H9 (cell line): ENCODE data around the gene XCL2. TPM values are rescaled to one million over a fixed set of nuclear protein-coding genes. Genes with fewer than 3 reads are reported as not detected.

Experiments used
- DNase-seq: peaks from one replicate; pipeline ENCODE4 v3.0.0-alpha.2; 2017
- H2AFZ ChIP-seq: one replicate; pipeline ENCODE4 v1.6.1; 2013; ENCODE audit warnings: mild to moderate bottlenecking, low read length, control low read depth, moderate library complexity
- H2AK5ac ChIP-seq: 2 replicates; pipeline ENCODE4 v1.6.1; 2013; ENCODE audit warnings: low read length, control low read depth, mixed read lengths; ENCODE audit not compliant: insufficient read length
- H2BK120ac ChIP-seq: one replicate; pipeline ENCODE4 v1.6.1; 2013; ENCODE audit warnings: low read depth, mild to moderate bottlenecking, low read length, control low read depth, inconsistent platforms; ENCODE audit not compliant: poor library complexity, severe bottlenecking
- H2BK12ac ChIP-seq: 2 replicates; pipeline ENCODE4 v1.6.1; 2013; ENCODE audit warnings: low read length, control low read depth, mixed read lengths, low read depth; ENCODE audit not compliant: insufficient read length
- H2BK15ac ChIP-seq: 2 replicates; pipeline ENCODE4 v1.6.1; 2013; ENCODE audit warnings: low read depth, low read length, control low read depth
- H2BK20ac ChIP-seq: one replicate; pipeline ENCODE4 v1.6.1; 2013; ENCODE audit warnings: low read depth, mild to moderate bottlenecking, low read length, control low read depth, inconsistent platforms; ENCODE audit not compliant: poor library complexity, severe bottlenecking
- H2BK5ac ChIP-seq: 2 replicates; pipeline ENCODE4 v1.6.1; 2013; ENCODE audit warnings: low read length, control low read depth, mixed read lengths; ENCODE audit not compliant: insufficient read length
- H3K14ac ChIP-seq: 2 replicates; pipeline ENCODE4 v1.6.1; 2013; ENCODE audit warnings: low read length, control low read depth; ENCODE audit not compliant: insufficient read depth
- H3K18ac ChIP-seq: 2 replicates; pipeline ENCODE4 v1.6.1; 2013; ENCODE audit warnings: low read depth, mild to moderate bottlenecking, mixed read lengths, low read length, control low read depth; ENCODE audit not compliant: insufficient read length
- H3K23ac ChIP-seq: 2 replicates; pipeline ENCODE4 v1.6.1; 2013; ENCODE audit warnings: low read length, control low read depth, mixed read lengths, low read depth; ENCODE audit not compliant: insufficient read length
- H3K23me2 ChIP-seq: 2 replicates; pipeline ENCODE4 v1.6.1; 2013; ENCODE audit warnings: low read depth, mild to moderate bottlenecking, mixed read lengths, low read length, control low read depth; ENCODE audit not compliant: insufficient read length, poor library complexity, severe bottlenecking
- H3K27ac ChIP-seq: 2 replicates; pipeline ENCODE4 v1.5.1; 2013; ENCODE audit warnings: low read length, control low read depth, mixed read lengths, low read depth; ENCODE audit not compliant: insufficient read length
- H3K27me3 ChIP-seq: 2 replicates; pipeline ENCODE4 v1.6.1; 2013; ENCODE audit warnings: low read length, control low read depth, inconsistent platforms; ENCODE audit not compliant: insufficient read depth
- H3K4ac ChIP-seq: 2 replicates; pipeline ENCODE4 v1.6.1; 2013; ENCODE audit warnings: low read depth, mild to moderate bottlenecking, control low read depth, inconsistent platforms, low read length, moderate library complexity
- H3K4me1 ChIP-seq: 2 replicates; pipeline ENCODE4 v1.6.1; 2013; ENCODE audit warnings: low read length, control low read depth, inconsistent platforms; ENCODE audit not compliant: insufficient read depth
- H3K4me2 ChIP-seq: 2 replicates; pipeline ENCODE4 v1.6.1; 2013; ENCODE audit warnings: low read length, control low read depth, mixed read lengths; ENCODE audit not compliant: insufficient read length, insufficient read depth
- H3K56ac ChIP-seq: 2 replicates; pipeline ENCODE4 v1.6.1; 2013; ENCODE audit warnings: low read depth, mild to moderate bottlenecking, mixed read lengths, low read length, control low read depth; ENCODE audit not compliant: insufficient read length
- H3K79me1 ChIP-seq: 2 replicates; pipeline ENCODE4 v1.6.1; 2013; ENCODE audit warnings: low read depth, mild to moderate bottlenecking, moderate library complexity, low read length, control low read depth, inconsistent platforms; ENCODE audit not compliant: insufficient read depth, poor library complexity, severe bottlenecking
- H3K79me2 ChIP-seq: 2 replicates; pipeline ENCODE4 v1.6.1; 2013; ENCODE audit warnings: low read length, control low read depth, inconsistent platforms; ENCODE audit not compliant: insufficient read depth
- H3K9ac ChIP-seq: 2 replicates; pipeline ENCODE4 v1.6.1; 2013; ENCODE audit warnings: low read length, control low read depth, mixed read lengths; ENCODE audit not compliant: insufficient read length; ENCODE audit errors: extremely low read depth
- H3K9me3 ChIP-seq: one replicate; pipeline ENCODE4 v1.6.1; 2013; ENCODE audit warnings: low read depth, low read length, inconsistent platforms; ENCODE audit not compliant: control insufficient read depth
- H3T11ph ChIP-seq: one replicate; pipeline ENCODE4 v1.6.1; 2013; ENCODE audit warnings: mild to moderate bottlenecking, low read length, control low read depth, inconsistent platforms
- H4K20me1 ChIP-seq: one replicate; pipeline ENCODE4 v1.6.1; 2013; ENCODE audit not compliant: control insufficient read depth, insufficient read length, insufficient read depth
- H4K5ac ChIP-seq: 2 replicates; pipeline ENCODE4 v1.6.1; 2013; ENCODE audit warnings: low read depth, mild to moderate bottlenecking, mixed read lengths, low read length, control low read depth; ENCODE audit not compliant: insufficient read length
- H4K8ac ChIP-seq: replicated peaks from 2 replicates; pipeline ENCODE4 v1.6.1; 2013; ENCODE audit warnings: low read length, control low read depth, mixed read lengths, low read depth; ENCODE audit not compliant: insufficient read length
- H4K91ac ChIP-seq: 2 replicates; pipeline ENCODE4 v1.6.1; 2013; ENCODE audit warnings: low read depth, mild to moderate bottlenecking, moderate library complexity, mixed read lengths, low read length, control low read depth; ENCODE audit not compliant: insufficient read length
- H3K27ac Mint-ChIP-seq, 3 experiments: 2 replicates in 2 of 3; 3 replicates in 1 of 3; pipeline ENCODE4 v1.8.0; 2020 to 2021; ENCODE audit warnings: mixed read lengths in 3 of 3, mild to moderate bottlenecking in 1 of 3, moderate library complexity in 1 of 3
- H3K27me3 Mint-ChIP-seq: 2 replicates; pipeline ENCODE4 v1.8.0; 2021; ENCODE audit warnings: low read depth, mild to moderate bottlenecking, moderate library complexity, mixed read lengths
- H3K36me3 Mint-ChIP-seq, 3 experiments: 2 replicates in 2 of 3; 3 replicates in 1 of 3; pipeline ENCODE4 v1.8.0; 2020 to 2021; ENCODE audit warnings: low read depth in 3 of 3, mixed read lengths in 3 of 3; ENCODE audit not compliant: insufficient read depth in 1 of 3
- H3K4me1 Mint-ChIP-seq, 2 experiments: 2 replicates each; pipeline ENCODE4 v1.8.0; 2020; ENCODE audit warnings: mixed read lengths in 2 of 2
- H3K4me3 Mint-ChIP-seq, 2 experiments: 2 replicates in 1 of 2; 3 replicates in 1 of 2; pipeline ENCODE4 v1.8.0; 2020 to 2021; ENCODE audit warnings: mild to moderate bottlenecking in 2 of 2, mixed read lengths in 2 of 2, moderate library complexity in 1 of 2
- H3K9me3 Mint-ChIP-seq, 2 experiments: 2 replicates in 1 of 2; 3 replicates in 1 of 2; pipeline ENCODE4 v1.8.0; 2020; ENCODE audit warnings: mild to moderate bottlenecking in 2 of 2, mixed read lengths in 2 of 2, moderate library complexity in 1 of 2
- WGBS: extraction: QIAGEN DNeasy Blood & Tissue Kit; methylation state at CpG from one replicate; pipeline ENCODE4 v1.1.7; 2013; ENCODE audit warnings: missing lambda C conversion rate, low lambda C conversion rate, mixed read lengths; ENCODE audit not compliant: insufficient read length; ENCODE audit errors: extremely low coverage; 5-methylcytosine and 5-hydroxymethylcytosine counted together
- total RNA-seq: library from RNA; stranded (reverse); gene quantifications from 2 replicates; pipeline ENCODE4 v1.2.1, GENCODE V29; 2021
- TF ChIP-seq, protein P1 (sequence below): fragments of 200-600 bp; sonication (generic); conservative IDR thresholded peaks from 3 replicates; pipeline ENCODE4 v1.8.0; 2021; ENCODE audit warnings: antibody characterized with exemption, mild to moderate bottlenecking

The XCL2 gene
- total RNA-seq, 1 experiment from 2014 or later, result not detected

DNA sequence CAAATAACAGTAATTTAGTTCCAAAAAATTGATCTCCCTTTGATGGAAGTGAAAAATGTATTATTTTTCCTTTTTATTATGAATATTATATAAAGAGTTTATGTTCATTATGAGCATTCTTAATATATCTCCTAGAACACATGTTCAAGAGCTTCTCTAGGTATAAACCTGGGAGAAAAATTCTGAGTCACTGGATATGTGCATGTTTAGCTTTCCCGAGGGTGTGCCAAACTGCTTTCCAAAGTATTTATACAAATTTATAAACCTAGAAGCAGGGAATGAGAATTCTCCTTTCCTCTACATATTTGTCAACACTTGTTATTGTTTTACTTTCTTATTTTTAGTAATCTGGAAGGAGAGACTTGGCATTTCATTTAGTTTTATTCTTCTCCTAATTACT, 25.0 kb downstream of the XCL2 start:
- H3K79me1 ChIP-seq, result no peaks in the 10 kb centered on the region
- H2AK5ac ChIP-seq, result no peak overlapping the region
- Mint-ChIP-seq H3K36me3 (peaks cover 4 to 12% (median 5%) of the 10 kb centered on the region in 3 experiments), H3K4me3 (no peak overlapping the region), H3K9me3 (peaks cover 6% of the 10 kb centered on the region in 2 experiments), H3K27me3 (no peaks in the 10 kb centered on the region), H3K4me1 (peaks cover 8 to 13% of the 10 kb centered on the region in 2 experiments), H3K27ac (no peak overlapping the region)
- H4K8ac ChIP-seq, result no peak overlapping the region
- no peak overlapping the region for H2BK5ac ChIP-seq
- no peaks in the 10 kb centered on the region for H3K27me3 ChIP-seq
- no peak overlapping the region for H2AFZ ChIP-seq
- H3K23ac ChIP-seq, result no peak overlapping the region
- H2BK12ac ChIP-seq, result no peak overlapping the region
- no peak overlapping the region for H3K9ac ChIP-seq
- H4K20me1 ChIP-seq, result no peaks in the 10 kb centered on the region
- no peak overlapping the region for H3T11ph ChIP-seq
- H2BK20ac ChIP-seq, result no peak overlapping the region
- no peak overlapping the region for H3K18ac ChIP-seq
- H4K5ac ChIP-seq, result no peak overlapping the region
- H4K91ac ChIP-seq, result no peak overlapping the region
- H3K27ac ChIP-seq, result no peak overlapping the region
- H3K4ac ChIP-seq, result no peak overlapping the region
- H3K9me3 ChIP-seq, result no peaks in the 10 kb centered on the region
- no CpG with 5 or more reads among the region's 1 CpG for WGBS
- TF ChIP-seq, protein P1, sequence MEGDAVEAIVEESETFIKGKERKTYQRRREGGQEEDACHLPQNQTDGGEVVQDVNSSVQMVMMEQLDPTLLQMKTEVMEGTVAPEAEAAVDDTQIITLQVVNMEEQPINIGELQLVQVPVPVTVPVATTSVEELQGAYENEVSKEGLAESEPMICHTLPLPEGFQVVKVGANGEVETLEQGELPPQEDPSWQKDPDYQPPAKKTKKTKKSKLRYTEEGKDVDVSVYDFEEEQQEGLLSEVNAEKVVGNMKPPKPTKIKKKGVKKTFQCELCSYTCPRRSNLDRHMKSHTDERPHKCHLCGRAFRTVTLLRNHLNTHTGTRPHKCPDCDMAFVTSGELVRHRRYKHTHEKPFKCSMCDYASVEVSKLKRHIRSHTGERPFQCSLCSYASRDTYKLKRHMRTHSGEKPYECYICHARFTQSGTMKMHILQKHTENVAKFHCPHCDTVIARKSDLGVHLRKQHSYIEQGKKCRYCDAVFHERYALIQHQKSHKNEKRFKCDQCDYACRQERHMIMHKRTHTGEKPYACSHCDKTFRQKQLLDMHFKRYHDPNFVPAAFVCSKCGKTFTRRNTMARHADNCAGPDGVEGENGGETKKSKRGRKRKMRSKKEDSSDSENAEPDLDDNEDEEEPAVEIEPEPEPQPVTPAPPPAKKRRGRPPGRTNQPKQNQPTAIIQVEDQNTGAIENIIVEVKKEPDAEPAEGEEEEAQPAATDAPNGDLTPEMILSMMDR, result no peak
- no peak overlapping the region for H3K4me2 ChIP-seq
- no peak overlapping the region for H3K56ac ChIP-seq
- H3K4me1 ChIP-seq, result no peaks in the 10 kb centered on the region
- no peak overlapping the region for H3K14ac ChIP-seq
- H3K23me2 ChIP-seq, result no peaks in the 10 kb centered on the region
- no peak for DNase-seq
- H2BK120ac ChIP-seq, result no peak overlapping the region
- no peaks in the 10 kb centered on the region for H3K79me2 ChIP-seq
- H2BK15ac ChIP-seq, result no peak overlapping the region
